Hepatocyte (in vitro differentiated cells): ENCODE results near the gene PSMC6. TPM values are rescaled to one million over a fixed set of nuclear protein-coding genes. Genes with fewer than 3 reads are reported as not detected.
"Not testable (repeated sequence)": the region's sequence is repeated elsewhere in the genome, so short reads cannot be mapped to it uniquely, and the experiment has no call there.

Source experiments
- DNase-seq: peaks from one replicate; pipeline ENCODE4 v3.0.0-alpha.2; 2016; ENCODE audit warnings: low spot score
- H2AFZ ChIP-seq: fragments of 200-600 bp; sonication (generic); 2 replicates; pipeline ENCODE4 v1.6.0; 2016; ENCODE audit warnings: antibody characterized with exemption, mild to moderate bottlenecking
- H3K27ac ChIP-seq: fragments of 200-600 bp; sonication (generic); 2 replicates; pipeline ENCODE4 v1.5.1; 2016; ENCODE audit warnings: mild to moderate bottlenecking
- H3K27me3 ChIP-seq: fragments of 200-600 bp; sonication (generic); 2 replicates; pipeline ENCODE4 v1.6.1; 2016
- H3K36me3 ChIP-seq: fragments of 200-600 bp; sonication (generic); replicated peaks from 2 replicates; pipeline ENCODE4 v1.5.1; 2016; ENCODE audit warnings: low read depth; ENCODE audit not compliant: insufficient read depth
- H3K4me1 ChIP-seq: fragments of 200-600 bp; sonication (generic); 2 replicates; pipeline ENCODE4 v1.5.1; 2016; ENCODE audit warnings: mild to moderate bottlenecking, moderate library complexity; ENCODE audit not compliant: insufficient read depth
- H3K4me2 ChIP-seq: fragments of 200-600 bp; sonication (generic); 2 replicates; pipeline ENCODE4 v1.6.0; 2016
- H3K4me3 ChIP-seq: fragments of 200-600 bp; sonication (generic); 2 replicates; pipeline ENCODE4 v1.5.1; 2016; ENCODE audit warnings: mild to moderate bottlenecking
- H3K79me2 ChIP-seq: fragments of 200-600 bp; sonication (generic); 2 replicates; pipeline ENCODE4 v1.6.0; 2017; ENCODE audit warnings: mild to moderate bottlenecking
- H3K9me2 ChIP-seq: fragments of 200-600 bp; sonication (generic); replicated peaks from 2 replicates; pipeline ENCODE4 v1.6.0; 2017; ENCODE audit warnings: mild to moderate bottlenecking; ENCODE audit not compliant: insufficient read depth
- H3K9me3 ChIP-seq: fragments of 200-600 bp; sonication (generic); 2 replicates; pipeline ENCODE4 v1.5.1; 2016; ENCODE audit warnings: low read depth, mild to moderate bottlenecking
- H4K20me1 ChIP-seq: fragments of 200-600 bp; sonication (generic); 2 replicates; pipeline ENCODE4 v1.6.0; 2016; ENCODE audit warnings: mild to moderate bottlenecking; ENCODE audit not compliant: insufficient read depth, poor library complexity, severe bottlenecking
- EZH2 ChIP-seq: fragments of 200-600 bp; sonication (generic); IDR thresholded peaks from 2 replicates; pipeline ENCODE4 v1.6.1; 2016; ENCODE audit warnings: antibody characterized with exemption, mild to moderate bottlenecking, borderline replicate concordance
- EZH2phosphoT487 ChIP-seq: fragments of 200-600 bp; sonication (generic); IDR thresholded peaks from one replicate; pipeline ENCODE4 v1.6.1; 2018; ENCODE audit warnings: antibody characterized with exemption, mild to moderate bottlenecking, low read depth, moderate library complexity; ENCODE audit not compliant: unreplicated experiment, severe bottlenecking
- WGBS: methylation state at CpG from one replicate; pipeline ENCODE4 v1.1.6; 2016; ENCODE audit warnings: low lambda C conversion rate; ENCODE audit errors: missing lambda C conversion rate; 5-methylcytosine and 5-hydroxymethylcytosine counted together
- polyA plus RNA-seq: library from polyadenylated mRNA; unstranded; fragments of >200 nt; fragmentation: Nextera tagmentation; extraction: Ambion mirVana; gene quantifications from 2 replicates; pipeline ENCODE4 v1.2.1, GENCODE V29; 2016
- total RNA-seq: library from RNA; depleted of rRNA; stranded (reverse); fragments of >200 nt; gene quantifications from 2 replicates; pipeline ENCODE4 v1.2.3, GENCODE V29; 2014
- TF ChIP-seq, protein P1 (sequence below): fragments of 200-600 bp; sonication (generic); IDR thresholded peaks from 2 replicates; pipeline ENCODE4 v1.5.1; 2016; ENCODE audit warnings: antibody characterized with exemption, mild to moderate bottlenecking; ENCODE audit not compliant: poor library complexity

Gene PSMC6
- total and polyA plus RNA-seq, 2 experiments from 2014 or later = 89.8 to 141 TPM

DNA sequence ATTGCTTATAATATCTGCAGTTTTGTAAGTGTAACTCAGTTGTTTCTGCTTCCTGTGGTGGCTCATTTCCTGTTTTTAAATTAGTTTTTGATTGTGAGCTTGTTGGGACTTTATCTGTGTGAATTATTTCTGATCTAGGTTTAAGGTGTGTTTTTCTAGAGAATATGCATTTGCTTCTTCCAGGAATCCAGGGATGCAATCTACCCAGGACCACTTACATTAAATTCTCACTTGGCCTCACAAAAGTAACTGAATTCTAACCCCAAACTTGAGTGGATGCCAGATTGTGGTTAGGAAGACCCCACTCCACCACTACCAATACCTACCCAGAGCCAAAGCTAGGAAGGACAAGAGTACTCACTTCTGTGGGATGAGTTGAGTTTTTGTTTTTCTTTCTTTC is 34.9 kb downstream of the PSMC6 start:
- H3K36me3 ChIP-seq = no peaks in the 10 kb centered on the region
- H3K27me3 ChIP-seq = no peaks in the 10 kb centered on the region
- TF ChIP-seq, protein P1, sequence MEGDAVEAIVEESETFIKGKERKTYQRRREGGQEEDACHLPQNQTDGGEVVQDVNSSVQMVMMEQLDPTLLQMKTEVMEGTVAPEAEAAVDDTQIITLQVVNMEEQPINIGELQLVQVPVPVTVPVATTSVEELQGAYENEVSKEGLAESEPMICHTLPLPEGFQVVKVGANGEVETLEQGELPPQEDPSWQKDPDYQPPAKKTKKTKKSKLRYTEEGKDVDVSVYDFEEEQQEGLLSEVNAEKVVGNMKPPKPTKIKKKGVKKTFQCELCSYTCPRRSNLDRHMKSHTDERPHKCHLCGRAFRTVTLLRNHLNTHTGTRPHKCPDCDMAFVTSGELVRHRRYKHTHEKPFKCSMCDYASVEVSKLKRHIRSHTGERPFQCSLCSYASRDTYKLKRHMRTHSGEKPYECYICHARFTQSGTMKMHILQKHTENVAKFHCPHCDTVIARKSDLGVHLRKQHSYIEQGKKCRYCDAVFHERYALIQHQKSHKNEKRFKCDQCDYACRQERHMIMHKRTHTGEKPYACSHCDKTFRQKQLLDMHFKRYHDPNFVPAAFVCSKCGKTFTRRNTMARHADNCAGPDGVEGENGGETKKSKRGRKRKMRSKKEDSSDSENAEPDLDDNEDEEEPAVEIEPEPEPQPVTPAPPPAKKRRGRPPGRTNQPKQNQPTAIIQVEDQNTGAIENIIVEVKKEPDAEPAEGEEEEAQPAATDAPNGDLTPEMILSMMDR = no peak
- no peak for TF ChIP-seq EZH2
- no peak for TF ChIP-seq EZH2phosphoT487
- H3K79me2 ChIP-seq = peaks cover 78% of the 10 kb centered on the region
- no peaks in the 10 kb centered on the region for H3K9me2 ChIP-seq
- H3K4me3 ChIP-seq = no peak overlapping the region
- no peak for DNase-seq
- H3K27ac ChIP-seq = no peak overlapping the region
- no peaks in the 10 kb centered on the region for H3K4me1 ChIP-seq
- H3K4me2 ChIP-seq = no peak overlapping the region
- no peaks in the 10 kb centered on the region for H4K20me1 ChIP-seq
- H3K9me3 ChIP-seq = no peaks in the 10 kb centered on the region
- H2AFZ ChIP-seq = no peak overlapping the region

DNA sequence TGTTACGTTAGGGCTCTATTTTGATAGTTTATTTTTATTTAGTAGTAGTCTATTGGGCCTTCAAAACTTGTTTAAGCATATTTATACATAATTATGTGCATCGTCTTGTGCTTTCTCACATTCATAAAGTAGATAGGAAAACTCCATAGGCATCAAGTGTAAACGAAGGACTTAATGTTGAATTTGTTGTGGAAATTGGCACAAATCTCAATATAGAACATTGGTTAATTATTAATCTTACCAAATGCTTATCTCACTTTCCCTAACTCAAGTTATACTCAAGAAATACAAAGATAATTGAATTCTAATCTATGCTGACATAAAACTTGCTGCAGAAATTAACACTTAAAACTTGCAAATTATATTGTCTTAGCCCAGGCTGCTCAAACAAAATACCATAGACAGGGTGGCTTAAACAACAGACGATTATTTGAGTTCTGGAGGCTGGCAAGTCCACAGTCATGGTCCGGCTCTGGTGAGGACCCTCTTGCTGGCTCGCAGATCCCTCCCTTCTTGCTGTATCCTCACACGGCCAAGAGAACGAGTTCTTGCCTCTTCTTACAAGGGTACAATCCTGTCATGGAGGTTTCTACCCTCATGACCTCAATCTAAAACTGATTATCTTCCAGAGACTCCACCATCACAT is 41.8 kb downstream of the PSMC6 start:
- Histone ChIP-seq H3K4me3 (no peak overlapping the region), H3K36me3 (no peaks in the 10 kb centered on the region), H4K20me1 (no peaks in the 10 kb centered on the region), H3K4me1 (no peaks in the 10 kb centered on the region), H3K79me2 (peaks cover 11% of the 10 kb centered on the region), H3K9me2 (no peaks in the 10 kb centered on the region), H3K27ac (no peak overlapping the region), H3K9me3 (no peaks in the 10 kb centered on the region), H3K27me3 (no peaks in the 10 kb centered on the region), H3K4me2 (no peak overlapping the region), H2AFZ (no peak overlapping the region)
- DNase-seq = no peak
- WGBS = 92% methylated on average over 8 of the region's 8 CpGs
- TF ChIP-seq EZH2 (no peak), EZH2phosphoT487 (no peak)
- TF ChIP-seq, protein P1 = no peak

DNA sequence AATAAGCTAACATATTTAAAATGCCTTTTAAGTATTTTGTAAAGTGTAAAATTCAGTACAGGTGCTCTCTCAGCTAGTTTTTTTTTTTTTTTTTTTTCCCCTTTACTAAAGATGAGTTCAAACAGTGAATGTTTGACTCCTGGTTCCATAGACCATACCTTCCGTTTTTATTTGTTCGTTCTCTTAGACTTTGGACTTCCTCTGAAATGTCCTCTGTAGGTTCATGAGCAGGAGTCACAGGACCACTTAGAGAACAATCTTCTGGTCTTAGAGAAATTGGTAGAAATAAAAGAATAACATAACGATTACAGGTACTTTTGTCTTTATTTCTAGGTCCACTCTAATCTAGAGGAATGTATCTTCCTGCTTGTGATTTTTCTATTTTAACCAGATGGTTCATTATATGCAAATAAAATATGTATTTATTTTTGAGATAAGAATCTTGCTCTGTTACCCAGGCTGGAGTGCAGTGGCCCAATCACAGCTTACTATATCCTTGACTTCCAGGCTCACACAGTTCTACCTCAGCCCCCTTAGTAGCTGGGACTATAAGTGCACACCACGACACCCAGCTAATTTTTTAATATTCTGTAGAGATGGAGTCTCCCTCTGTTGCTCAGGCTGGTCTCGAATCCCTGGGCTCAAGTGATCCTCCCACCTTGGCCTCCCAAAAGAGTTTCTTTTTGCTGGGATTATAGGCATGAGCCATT is 48.8 kb downstream of the PSMC6 start:
- WGBS = 72% methylated on average over 5 of the region's 5 CpGs

DNA sequence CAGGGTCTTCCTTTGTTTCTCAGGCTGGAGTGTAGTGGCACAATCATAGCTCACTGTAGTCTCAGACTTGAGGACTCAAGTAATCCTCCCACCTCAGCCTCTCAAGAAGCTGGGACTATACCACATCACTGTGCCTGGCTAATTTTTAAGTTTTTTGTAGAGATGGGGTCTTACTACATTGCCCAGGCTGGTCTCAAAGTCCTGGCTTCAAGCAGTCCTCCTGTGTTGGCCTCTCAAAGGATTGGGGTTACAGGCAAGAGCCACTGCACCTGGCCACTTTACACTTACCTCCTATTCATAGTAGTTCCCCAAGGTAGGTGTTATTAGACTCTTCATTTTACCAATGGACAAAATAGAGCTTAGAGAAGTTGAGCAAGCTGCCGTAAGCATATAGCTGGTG is 52.1 kb downstream of the PSMC6 start:
- H3K9me3 ChIP-seq = no peaks in the 10 kb centered on the region
- no peak overlapping the region for H3K4me3 ChIP-seq
- no peaks in the 10 kb centered on the region for H4K20me1 ChIP-seq
- H3K9me2 ChIP-seq = no peaks in the 10 kb centered on the region
- H3K4me1 ChIP-seq = no peaks in the 10 kb centered on the region
- TF ChIP-seq EZH2 (no peak), EZH2phosphoT487 (no peak)
- TF ChIP-seq, protein P1 = no peak
- no peak overlapping the region for H3K27ac ChIP-seq
- no peak overlapping the region for H2AFZ ChIP-seq
- no peak overlapping the region for H3K4me2 ChIP-seq
- WGBS = 97% methylated on average over 1 of the region's 1 CpG
- no peaks in the 10 kb centered on the region for H3K36me3 ChIP-seq
- no peaks in the 10 kb centered on the region for H3K27me3 ChIP-seq
- H3K79me2 ChIP-seq = no peaks in the 10 kb centered on the region
- DNase-seq = no peak

More for the DNA sequence above, 48.8 kb downstream of the PSMC6 start:
- H3K9me2 ChIP-seq = no peaks in the 10 kb centered on the region
- no peak for TF ChIP-seq EZH2phosphoT487
- no peaks in the 10 kb centered on the region for H3K36me3 ChIP-seq
- H3K9me3 ChIP-seq = no peaks in the 10 kb centered on the region
- no peak overlapping the region for H3K4me3 ChIP-seq
- peak overlapping the region; percentile 36 for H3K27ac ChIP-seq
- peak; percentile 19 for DNase-seq
- no peak overlapping the region for H2AFZ ChIP-seq
- peak overlapping the region; percentile 33 for H3K4me2 ChIP-seq
- no peaks in the 10 kb centered on the region for H3K4me1 ChIP-seq
- H3K79me2 ChIP-seq = no peaks in the 10 kb centered on the region
- no peaks in the 10 kb centered on the region for H3K27me3 ChIP-seq
- no peaks in the 10 kb centered on the region for H4K20me1 ChIP-seq

DNA sequence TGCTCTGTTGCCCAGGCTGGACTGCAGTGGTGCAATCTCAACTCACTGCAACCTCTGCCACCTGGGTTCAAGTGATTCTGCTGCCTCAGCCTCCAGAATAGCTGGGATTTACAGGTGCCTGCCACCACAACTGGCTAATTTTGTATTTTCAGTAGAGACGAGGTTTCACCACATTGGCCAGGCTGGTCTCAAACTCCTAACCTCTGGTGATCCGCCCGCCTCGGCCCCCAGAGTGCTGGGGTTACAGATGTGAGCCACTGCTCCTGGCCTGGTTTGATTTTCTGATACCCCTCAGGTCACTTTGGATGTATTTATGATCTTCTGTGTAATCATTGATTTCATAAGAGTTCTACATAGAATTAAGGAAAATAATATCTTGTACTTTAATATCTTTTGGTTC is 55.9 kb downstream of the PSMC6 start:
- H3K27ac ChIP-seq, H3K9me3 ChIP-seq, H3K79me2 ChIP-seq, H3K9me2 ChIP-seq, H3K4me3 ChIP-seq, H3K4me2 ChIP-seq, DNase-seq, H3K27me3 ChIP-seq, H3K36me3 ChIP-seq, H2AFZ ChIP-seq, H4K20me1 ChIP-seq, H3K4me1 ChIP-seq: not testable (repeated sequence)
- WGBS = 100% methylated on average over 4 of the region's 4 CpGs
